NCI-H526 treated with DMSO at 0.1 percent for 48 hours (cell line): Measurements from ENCODE around the gene C14orf119.

Source experiments
- DNase-seq: peaks from one replicate; lab custom pipeline; 2025; lab: John Stamatoyannopoulos, UW

The C14orf119 gene, protein sequence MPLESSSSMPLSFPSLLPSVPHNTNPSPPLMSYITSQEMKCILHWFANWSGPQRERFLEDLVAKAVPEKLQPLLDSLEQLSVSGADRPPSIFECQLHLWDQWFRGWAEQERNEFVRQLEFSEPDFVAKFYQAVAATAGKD

GRCh38 chr14:23095196-23096108 lies at the start of gene C14orf119:
C14orf119 (plus strand) TSS chr14:23095505; CDS start chr14:23097659, 2,154 bp downstream.
- no peak for DNase-seq

- no peak for DNase-seq
These were observed 48.2 kb upstream of the C14orf119 start for GRCh38 chr14:23047034-23047634.

- DNase-seq = no peak
These were observed 47.3 kb upstream of the C14orf119 start for GRCh38 chr14:23047751-23048693.

DNA sequence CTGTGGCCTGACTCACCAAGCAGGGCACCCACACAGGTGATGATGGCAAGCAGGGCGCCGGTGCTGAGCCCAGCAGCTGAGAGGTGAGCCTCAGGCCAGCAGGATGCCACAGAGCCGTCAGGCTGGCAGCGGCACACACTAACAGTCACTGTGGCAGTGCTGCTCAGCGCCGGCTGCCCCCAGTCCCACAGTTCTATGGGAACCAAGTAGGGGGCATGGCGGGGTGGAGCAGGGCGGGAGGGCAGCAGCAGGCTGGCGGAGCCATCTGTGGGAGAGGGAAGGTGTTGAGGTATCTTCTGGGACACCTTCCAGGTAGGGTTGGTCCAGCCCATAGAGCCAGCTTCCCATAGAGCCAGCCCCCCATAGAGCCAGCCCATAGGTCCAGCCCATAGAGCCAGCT lies 46.3 kb upstream of the C14orf119 start:
- DNase-seq = no peak

DNA sequence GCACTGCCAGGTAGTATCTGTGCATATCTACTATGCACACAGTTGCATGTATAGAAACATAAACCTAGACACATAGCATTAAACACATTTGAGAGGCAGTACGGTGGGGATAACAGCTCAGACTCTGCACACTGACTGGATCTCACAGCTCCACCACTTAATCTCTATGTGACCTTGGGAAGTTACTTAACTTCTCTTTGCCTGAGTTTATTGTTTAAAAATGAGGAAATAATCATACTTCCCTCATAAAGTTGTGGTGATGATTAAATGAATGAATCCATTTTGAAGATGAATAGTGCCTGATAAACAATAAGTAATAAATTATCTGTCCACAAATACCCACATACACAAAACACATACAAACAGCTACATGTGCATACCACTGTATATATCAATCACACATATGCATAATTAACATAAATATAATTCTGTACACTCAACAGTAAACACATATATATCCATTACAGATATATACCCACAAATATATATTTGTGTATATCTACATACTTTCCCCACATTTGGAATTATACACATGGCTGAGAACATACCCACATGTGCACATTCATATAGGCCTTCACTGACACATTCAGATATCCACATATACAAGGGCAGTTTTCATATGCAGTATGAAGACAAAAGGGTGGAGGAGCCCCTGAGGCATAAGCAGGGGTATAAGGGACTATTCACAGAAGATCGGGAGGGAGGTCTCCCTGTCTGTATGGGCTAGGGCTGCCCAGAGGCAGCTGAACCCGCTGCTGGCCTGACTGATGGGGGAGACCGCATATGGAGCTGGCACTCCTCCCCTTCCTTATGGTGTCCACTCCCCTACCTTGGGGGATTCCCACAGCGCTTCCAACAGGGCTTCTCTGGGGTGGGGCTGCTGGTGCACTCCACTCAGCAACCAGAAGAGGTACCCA lies 43.9 kb upstream of the C14orf119 start:
- DNase-seq = no peak

GRCh38 chr14:23052182-23052623 lies 43.1 kb upstream of the C14orf119 start:
- DNase-seq = no peak

DNA sequence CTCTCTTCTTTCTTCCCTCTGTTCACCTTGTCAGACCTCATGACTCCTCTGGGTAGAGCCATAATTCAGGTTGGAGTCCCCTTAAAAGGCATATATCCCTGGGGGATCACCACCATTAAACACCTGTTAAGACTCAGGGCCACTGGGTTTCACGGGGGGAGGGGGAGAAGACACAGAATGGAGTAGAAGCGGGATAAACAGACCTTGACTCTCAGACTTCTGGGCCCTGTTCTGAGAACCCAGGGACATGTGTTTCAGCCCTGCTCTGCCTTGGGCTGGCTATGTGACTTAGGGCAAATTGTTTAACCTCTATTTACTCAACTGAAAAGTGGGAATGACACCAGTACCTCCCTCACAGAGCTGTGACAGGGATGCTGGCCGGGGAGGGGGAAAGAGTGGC lies 42.6 kb upstream of the C14orf119 start:
- no peak for DNase-seq

- no peak for DNase-seq
These were observed 41.9 kb upstream of the C14orf119 start for GRCh38 chr14:23053426-23053825.

- no peak for DNase-seq
These were observed 41.1 kb upstream of the C14orf119 start for GRCh38 chr14:23054000-23054811.

DNA sequence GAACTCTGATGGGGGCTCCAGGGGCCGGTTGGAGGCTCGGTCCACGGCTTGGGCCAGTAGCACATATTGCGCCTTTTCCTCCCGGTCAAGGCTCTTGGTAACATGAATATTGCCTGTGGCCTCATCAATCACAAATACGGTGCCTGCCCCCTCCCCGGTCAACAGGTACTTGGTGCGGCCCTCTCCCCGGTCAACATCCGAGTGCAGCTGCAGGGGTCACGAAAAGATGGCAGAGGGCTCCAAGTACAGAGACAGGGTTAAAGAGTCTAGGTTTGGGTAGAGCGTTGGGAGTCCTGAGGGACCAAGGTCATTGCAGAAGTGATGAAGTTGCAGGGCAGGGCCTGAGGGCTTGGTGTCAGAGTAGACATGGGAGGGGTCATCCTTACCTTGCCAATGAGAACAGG lies 40.2 kb upstream of the C14orf119 start:
- no peak for DNase-seq

DNA sequence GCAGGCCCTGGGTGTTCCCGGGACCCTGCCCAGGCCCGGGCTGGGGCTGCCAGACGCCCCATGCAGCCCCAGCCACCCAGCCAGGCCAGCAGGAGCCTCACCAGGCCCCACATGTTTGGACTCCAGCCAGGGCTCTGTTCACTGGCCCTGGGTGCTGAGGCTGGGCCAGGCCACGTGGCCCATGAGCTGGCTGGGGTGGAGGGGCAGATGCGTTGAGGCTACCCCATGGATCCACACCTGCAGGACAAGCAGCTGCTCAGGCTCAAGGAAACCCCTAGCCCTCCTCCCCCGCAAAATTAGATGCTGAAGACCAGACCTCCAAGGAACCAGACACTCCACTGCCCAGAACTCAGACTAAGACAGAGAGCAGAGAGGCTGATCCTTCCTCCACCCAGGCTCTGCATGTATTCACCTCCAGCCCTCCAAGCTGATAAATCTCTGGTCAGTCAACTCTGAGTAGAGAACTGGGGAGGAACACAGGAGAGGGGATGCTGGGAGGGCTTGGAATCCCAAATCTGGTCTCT lies 39.6 kb upstream of the C14orf119 start:
- DNase-seq = no peak

GRCh38 chr14:23056145-23056955 lies 39.0 kb upstream of the C14orf119 start:
- no peak for DNase-seq

DNA sequence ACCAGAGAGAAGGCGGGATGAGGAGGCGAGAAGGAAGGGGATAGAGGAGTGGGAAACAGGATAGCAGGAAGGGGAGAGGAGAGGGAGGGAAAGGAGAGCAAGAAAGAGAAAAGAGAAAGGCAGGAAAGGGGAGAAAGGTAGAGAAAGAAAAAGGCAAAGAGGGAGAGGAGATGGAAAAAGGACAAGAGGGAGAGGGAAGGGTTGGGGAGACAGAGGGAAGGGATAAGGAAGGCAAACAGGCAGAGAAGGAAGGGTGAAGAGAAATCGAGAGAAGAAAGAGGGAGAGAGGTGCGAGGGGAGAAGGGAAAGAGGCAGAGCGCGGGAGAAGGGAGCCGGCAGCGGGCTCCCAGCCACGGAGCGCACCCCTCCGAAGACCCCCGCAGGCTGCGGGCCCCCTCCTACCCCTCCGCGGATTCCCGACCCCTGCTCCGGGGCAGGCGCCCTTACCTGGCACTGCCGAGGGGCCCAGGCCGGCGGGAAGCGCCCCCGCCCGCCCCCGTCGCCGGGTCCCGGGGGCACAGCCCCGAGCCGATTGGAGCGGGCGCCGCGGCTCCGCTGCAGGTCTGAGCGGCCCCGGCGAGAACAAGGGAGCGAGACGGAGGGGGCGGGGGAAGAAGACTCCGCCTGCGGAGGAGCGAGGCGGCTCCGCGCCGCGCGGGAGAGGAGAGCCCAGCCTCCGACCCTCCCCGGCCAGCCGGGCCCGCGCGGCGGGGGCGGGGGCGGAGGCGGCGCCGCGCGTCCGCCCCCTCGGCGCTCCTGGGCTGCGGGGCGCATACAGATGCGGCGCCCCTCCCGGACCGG lies 38.1 kb upstream of the C14orf119 start, which contains the start of gene CDH24:
Gene CDH24 (minus strand): TSS at position 565 of the 801 bp plus-strand sequence. CDS start 1,787 bp downstream, outside the sequence.
- DNase-seq = no peak

DNA sequence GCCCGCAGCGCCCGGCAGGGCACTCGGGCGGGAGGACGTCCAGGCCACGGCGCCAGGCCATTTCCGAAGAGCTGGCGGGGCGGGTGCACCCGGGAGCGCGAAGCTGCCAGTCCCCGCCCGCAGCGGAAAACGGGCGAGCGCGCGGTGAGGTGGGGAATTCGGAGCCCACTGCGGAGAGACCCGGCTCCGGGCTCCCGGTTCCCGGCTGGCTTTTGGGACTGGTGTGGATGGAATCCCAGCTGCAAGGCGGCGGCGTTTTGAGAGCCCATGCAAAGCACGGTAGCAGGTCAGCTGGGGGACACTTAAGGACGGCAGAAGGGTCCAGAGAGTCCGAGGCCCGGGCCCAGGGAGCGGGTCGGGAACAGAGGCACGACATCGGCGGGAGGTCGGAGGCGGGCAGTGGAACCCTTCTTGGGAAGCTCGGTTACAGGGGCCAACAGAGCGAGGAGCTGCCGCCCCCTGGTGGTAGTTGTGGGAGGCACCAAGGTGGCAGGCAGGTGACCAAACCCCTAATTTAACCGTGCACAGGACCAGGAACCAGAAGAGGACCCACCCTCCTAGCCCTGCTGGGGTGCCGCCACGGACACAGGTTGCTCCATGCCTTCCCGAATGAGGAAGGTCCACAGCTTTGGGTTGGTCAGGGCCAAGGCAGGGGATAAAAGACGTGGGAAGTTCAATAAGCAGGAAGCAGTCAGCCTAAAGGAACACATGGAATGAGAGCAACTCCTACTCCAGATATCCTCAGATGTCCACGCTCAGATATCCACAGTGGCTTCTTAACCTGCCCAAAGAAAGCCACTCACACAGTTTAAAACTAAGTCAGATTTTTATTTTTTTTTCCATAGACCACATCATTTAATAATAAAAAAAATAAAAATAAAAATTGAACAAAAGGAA lies 37.3 kb upstream of the C14orf119 start:
- DNase-seq = no peak

- DNase-seq = no peak
These were observed 36.4 kb upstream of the C14orf119 start for GRCh38 chr14:23058654-23059504.
